Measurements from ENCODE around the gene PRSS16. TPM values are rescaled to one million over a fixed set of nuclear protein-coding genes. Genes with fewer than 3 reads are reported as not detected.

Gene PRSS16
- total RNA-seq (2022; extraction: Qiagen RNA extraction; ENCODE audit: low read depth): 2.5 to 3.5 TPM (median 3.0 TPM) in 5 replicates

DNA sequence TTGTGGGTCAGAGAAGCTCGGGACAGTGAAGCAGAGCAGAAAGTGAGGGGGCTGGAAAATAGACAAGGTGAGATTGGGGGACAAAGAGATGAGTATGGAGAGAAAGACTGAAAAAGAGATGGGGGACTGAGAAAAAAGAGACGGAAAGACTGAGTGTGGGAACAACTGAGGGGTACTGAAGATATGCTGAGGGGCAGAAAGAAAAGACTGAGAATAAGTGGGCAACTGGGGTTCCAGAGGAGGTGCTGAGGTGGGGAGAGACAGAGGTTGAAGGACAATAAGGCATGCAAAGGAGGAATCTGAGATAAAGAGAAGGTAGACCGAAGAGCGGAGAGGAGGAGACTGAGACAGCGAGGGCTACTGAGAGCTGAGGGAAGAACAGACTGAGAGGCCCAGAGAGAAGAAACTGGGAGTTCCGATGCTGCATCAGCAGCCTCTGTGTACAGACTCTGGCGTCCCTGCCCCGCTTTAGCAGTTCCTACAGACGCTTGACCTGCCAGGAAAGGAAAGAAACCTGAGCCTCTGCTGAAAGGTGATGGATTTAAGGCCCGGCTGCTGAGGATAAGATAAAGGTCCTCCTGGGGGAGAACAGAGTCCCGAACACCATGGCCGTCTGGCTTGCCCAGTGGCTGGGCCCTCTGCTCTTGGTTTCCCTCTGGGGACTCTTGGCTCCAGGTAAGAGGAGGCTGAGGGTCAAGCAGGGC, at the start of gene PRSS16:
Gene PRSS16 (plus strand): TSS at position 569 of the 704 bp plus-strand sequence. CDS start 37 bp downstream, at position 606.

Other genes with a start within 250 kb of the PRSS16 start
- not detected in 5 replicates for gene POM121L2, start 64.6 kb downstream of the PRSS16 start, total RNA-seq (2022; extraction: Qiagen RNA extraction; ENCODE audit: low read depth)
- 0.21 to 0.32 TPM (median 0.25 TPM) in 5 replicates for gene ZNF391, start 141.1 kb downstream of the PRSS16 start, total RNA-seq (2022; extraction: Qiagen RNA extraction; ENCODE audit: low read depth)
- 2.5 to 2.8 TPM (median 2.6 TPM) in 5 replicates for gene ZNF184, start 225.4 kb downstream of the PRSS16 start, total RNA-seq (2022; extraction: Qiagen RNA extraction; ENCODE audit: low read depth)

Measured in A549 treated with GW870086 at 1 μM for 4 hours (cell line).